Loucy (cell line): Measurements from ENCODE around the gene EXOSC7.
"Not testable (repeated sequence)": the region's sequence is repeated elsewhere in the genome, so short reads cannot be mapped to it uniquely, and the experiment has no call there.

Source experiments
- H2AFZ ChIP-seq: fragments of 200-600 bp; sonication (generic); 2 replicates; pipeline ENCODE4 v1.6.0; 2016; ENCODE audit warnings: antibody characterized with exemption, mild to moderate bottlenecking, low read length, moderate library complexity
- H3F3A ChIP-seq: fragments of 200-600 bp; 2 replicates; pipeline ENCODE4 v1.6.0; 2016; ENCODE audit warnings: antibody characterized with exemption, low read depth, mild to moderate bottlenecking
- H3K27me3 ChIP-seq: fragments of 200-600 bp; sonication (generic); 2 replicates; pipeline ENCODE4 v1.6.1; 2014; ENCODE audit warnings: low read length, mild to moderate bottlenecking; ENCODE audit not compliant: insufficient read depth, poor library complexity, severe bottlenecking
- H3K36me3 ChIP-seq: fragments of 200-600 bp; sonication (generic); 2 replicates; pipeline ENCODE4 v1.6.1; 2016; ENCODE audit warnings: low read length; ENCODE audit not compliant: insufficient read depth
- H3K4me1 ChIP-seq: fragments of 200-600 bp; sonication (generic); 2 replicates; pipeline ENCODE4 v1.5.1; 2014; ENCODE audit warnings: low read length, mild to moderate bottlenecking; ENCODE audit not compliant: insufficient read depth, poor library complexity, severe bottlenecking
- H3K4me2 ChIP-seq: fragments of 200-600 bp; sonication (generic); 2 replicates; pipeline ENCODE4 v1.6.0; 2014; ENCODE audit warnings: antibody characterized with exemption, low read length, low read depth, mild to moderate bottlenecking; ENCODE audit not compliant: poor library complexity, severe bottlenecking
- H3K4me3 ChIP-seq: fragments of 200-600 bp; sonication (generic); 2 replicates; pipeline ENCODE4 v1.5.1; 2014; ENCODE audit warnings: low read length, mild to moderate bottlenecking, mixed read lengths; ENCODE audit not compliant: poor library complexity, severe bottlenecking
- H3K79me2 ChIP-seq: fragments of 200-600 bp; sonication (generic); 2 replicates; pipeline ENCODE4 v1.6.1; 2014; ENCODE audit warnings: low read length; ENCODE audit not compliant: insufficient read depth
- H3K9ac ChIP-seq: fragments of 200-600 bp; sonication (generic); 2 replicates; pipeline ENCODE4 v1.6.0; 2014; ENCODE audit warnings: mild to moderate bottlenecking, low read depth, low read length, moderate library complexity; ENCODE audit not compliant: poor library complexity, severe bottlenecking
- H3K9me2 ChIP-seq: fragments of 200-600 bp; sonication (generic); replicated peaks from 2 replicates; pipeline ENCODE4 v1.6.1; 2016; ENCODE audit warnings: low read depth, low read length, mixed read lengths
- H3K9me3 ChIP-seq: fragments of 200-600 bp; sonication (generic); 2 replicates; pipeline ENCODE4 v1.6.1; 2014; ENCODE audit warnings: mild to moderate bottlenecking, antibody characterized with exemption, low read length, low read depth; ENCODE audit not compliant: insufficient read depth
- H4K20me1 ChIP-seq: fragments of 200-600 bp; sonication (generic); 2 replicates; pipeline ENCODE4 v1.6.0; 2014; ENCODE audit warnings: antibody characterized with exemption, low read length, mild to moderate bottlenecking; ENCODE audit not compliant: insufficient read depth, poor library complexity, severe bottlenecking
- CTCF ChIP-seq: fragments of 200-600 bp; sonication (generic); conservative IDR thresholded peaks from 2 replicates; pipeline ENCODE4 v1.5.1; 2014; ENCODE audit warnings: mild to moderate bottlenecking, antibody characterized with exemption, low read length
- EZH2phosphoT487 ChIP-seq: fragments of 200-600 bp; IDR thresholded peaks from 2 replicates; pipeline ENCODE4 v1.6.1; 2018; ENCODE audit warnings: antibody characterized with exemption, mild to moderate bottlenecking, moderate library complexity, borderline replicate concordance

Gene EXOSC7

GRCh38 chr3:44984335-44984734 lies 8.3 kb downstream of the EXOSC7 start:
- Histone ChIP-seq H3K79me2 (peaks cover 77% of the 10 kb centered on the region), H3K4me3 (no peak overlapping the region), H3K36me3 (no peaks in the 10 kb centered on the region; the same call in 1 of the 2 replicates), H3K9me2 (no peaks in the 10 kb centered on the region), H2AFZ (no peak overlapping the region), H3K4me1 (peaks cover 48% of the 10 kb centered on the region), H3K4me2 (peak overlapping the region; percentile 26), H3F3A (no peaks in the 10 kb centered on the region), H4K20me1 (peaks cover 58% of the 10 kb centered on the region), H3K27me3 (no peaks in the 10 kb centered on the region), H3K9ac (no peak overlapping the region), H3K9me3 (no peaks in the 10 kb centered on the region)
- TF ChIP-seq CTCF (no peak), EZH2phosphoT487 (no peak)

GRCh38 chr3:44986330-44986729 lies 10.3 kb downstream of the EXOSC7 start:
- Histone ChIP-seq H4K20me1 (peaks cover 41% of the 10 kb centered on the region), H3K4me1 (peaks cover 28% of the 10 kb centered on the region), H3K36me3 (peaks cover 18% of the 10 kb centered on the region; the same call in 1 of the 2 replicates), H3K79me2 (peaks cover 61% of the 10 kb centered on the region)
- not testable (repeated sequence) for H3K27me3 ChIP-seq, H2AFZ ChIP-seq, H3K9me3 ChIP-seq, H3K4me2 ChIP-seq, H3F3A ChIP-seq, H3K9ac ChIP-seq, H3K9me2 ChIP-seq, H3K4me3 ChIP-seq

GRCh38 chr3:44987332-44987731 lies 11.3 kb downstream of the EXOSC7 start:
- no peak overlapping the region for H3K9ac ChIP-seq
- H3K79me2 ChIP-seq: peaks cover 51% of the 10 kb centered on the region
- H3F3A ChIP-seq: no peaks in the 10 kb centered on the region
- no peaks in the 10 kb centered on the region for H3K9me3 ChIP-seq
- no peaks in the 10 kb centered on the region for H3K9me2 ChIP-seq
- H4K20me1 ChIP-seq: peaks cover 38% of the 10 kb centered on the region
- TF ChIP-seq CTCF (no peak), EZH2phosphoT487 (no peak)
- H3K27me3 ChIP-seq: no peaks in the 10 kb centered on the region
- peaks cover 28% of the 10 kb centered on the region; the same call in 1 of the 2 replicates for H3K36me3 ChIP-seq
- H3K4me2 ChIP-seq: no peak overlapping the region
- no peak overlapping the region for H2AFZ ChIP-seq
- no peak overlapping the region for H3K4me3 ChIP-seq
- H3K4me1 ChIP-seq: peaks cover 21% of the 10 kb centered on the region

GRCh38 chr3:44988073-44988472 lies 12.0 kb downstream of the EXOSC7 start:
- no peak for TF ChIP-seq EZH2phosphoT487
- TF ChIP-seq CTCF: peak; percentile 79
- no peak overlapping the region for H3K4me2 ChIP-seq
- H3K9me2 ChIP-seq: no peaks in the 10 kb centered on the region
- no peaks in the 10 kb centered on the region for H3F3A ChIP-seq
- H3K36me3 ChIP-seq: peaks cover 31% of the 10 kb centered on the region; the same call in 1 of the 2 replicates
- H4K20me1 ChIP-seq: peaks cover 37% of the 10 kb centered on the region
- H3K9ac ChIP-seq: no peak overlapping the region
- peaks cover 48% of the 10 kb centered on the region for H3K79me2 ChIP-seq
- H3K27me3 ChIP-seq: no peaks in the 10 kb centered on the region
- peaks cover 21% of the 10 kb centered on the region for H3K4me1 ChIP-seq
- H2AFZ ChIP-seq: no peak overlapping the region
- H3K4me3 ChIP-seq: no peak overlapping the region
- H3K9me3 ChIP-seq: no peaks in the 10 kb centered on the region
